Mucosa of descending colon (tissue), 3 donors: Measurements from ENCODE around the gene CDK14. TPM values are rescaled to one million over a fixed set of nuclear protein-coding genes. Genes with fewer than 3 reads are reported as not detected.

Experiments
- ATAC-seq: fragments of 200-7000 bp; cut with Tn5 transposase; one replicate; pipeline ENCODE4 v1.9.1; 2020; ENCODE audit warnings: mild to moderate bottlenecking, moderate library complexity
- DNase-seq, 3 donors: peaks; one replicate each; pipeline ENCODE4 v3.0.0-alpha.2; 2020
- H3K36me3 ChIP-seq: fragments of 200-600 bp; one replicate; pipeline ENCODE4 v1.8.0; 2021; ENCODE audit warnings: low read depth, mild to moderate bottlenecking
- H3K4me1 ChIP-seq: fragments of 200-600 bp; one replicate; pipeline ENCODE4 v1.8.0; 2021; ENCODE audit warnings: low read depth, mild to moderate bottlenecking
- H3K4me3 ChIP-seq: fragments of 200-600 bp; one replicate; pipeline ENCODE4 v1.8.0; 2021; ENCODE audit warnings: mild to moderate bottlenecking
- H3K9me3 ChIP-seq: fragments of 200-600 bp; one replicate; pipeline ENCODE4 v1.8.0; 2021; ENCODE audit warnings: mild to moderate bottlenecking
- intact Hi-C, 2 donors: fragments of 100-400 bp; cut with DNase I in 1 of 2; cut with micrococcal nuclease in 1 of 2; formaldehyde crosslinking; loops; one replicate each; pipeline versions ENCODE4 v1.11.0 to v1.11.1; 2022; cut with DNase I, micrococcal nuclease
- total RNA-seq, 3 donors: library from RNA; stranded (reverse); fragmentation: NEBNext Ultra II Directional in 2 of 3; extraction: Animal tissue kit (Norgen Biotek cat#: 25700) in 2 of 3; gene quantifications; one replicate each; pipeline versions ENCODE4 v1.2.1 to v1.2.4, GENCODE V29; 2021 to 2023
- TF ChIP-seq, protein P1 (sequence below): fragments of 200-600 bp; IDR thresholded peaks from one replicate; pipeline ENCODE4 v1.8.0; 2022; ENCODE audit warnings: antibody characterized with exemption, mild to moderate bottlenecking
- donor health status: DM: no; HTN: no; CAD: no; lungs with moderate emphysema.
- donor health status: DM: no; HTN: no; CAD: no.
- donor health status: DM: no; HTN: yes; CAD: no.

The CDK14 gene
- total RNA-seq, 3 donors from 2014 or later: 5.4 to 24.4 (median 5.6) TPM

GRCh38 chr7:90772410-90772809 lies 176.3 kb downstream of the CDK14 start:
- intact Hi-C loops: no loop called here
- H3K4me1 ChIP-seq: peaks cover 3% of the 10 kb centered on the region
- DNase-seq (no peak), ATAC-seq (no peak)
- no peaks in the 10 kb centered on the region for H3K9me3 ChIP-seq
- H3K36me3 ChIP-seq: no peaks in the 10 kb centered on the region
- TF ChIP-seq, protein P1, sequence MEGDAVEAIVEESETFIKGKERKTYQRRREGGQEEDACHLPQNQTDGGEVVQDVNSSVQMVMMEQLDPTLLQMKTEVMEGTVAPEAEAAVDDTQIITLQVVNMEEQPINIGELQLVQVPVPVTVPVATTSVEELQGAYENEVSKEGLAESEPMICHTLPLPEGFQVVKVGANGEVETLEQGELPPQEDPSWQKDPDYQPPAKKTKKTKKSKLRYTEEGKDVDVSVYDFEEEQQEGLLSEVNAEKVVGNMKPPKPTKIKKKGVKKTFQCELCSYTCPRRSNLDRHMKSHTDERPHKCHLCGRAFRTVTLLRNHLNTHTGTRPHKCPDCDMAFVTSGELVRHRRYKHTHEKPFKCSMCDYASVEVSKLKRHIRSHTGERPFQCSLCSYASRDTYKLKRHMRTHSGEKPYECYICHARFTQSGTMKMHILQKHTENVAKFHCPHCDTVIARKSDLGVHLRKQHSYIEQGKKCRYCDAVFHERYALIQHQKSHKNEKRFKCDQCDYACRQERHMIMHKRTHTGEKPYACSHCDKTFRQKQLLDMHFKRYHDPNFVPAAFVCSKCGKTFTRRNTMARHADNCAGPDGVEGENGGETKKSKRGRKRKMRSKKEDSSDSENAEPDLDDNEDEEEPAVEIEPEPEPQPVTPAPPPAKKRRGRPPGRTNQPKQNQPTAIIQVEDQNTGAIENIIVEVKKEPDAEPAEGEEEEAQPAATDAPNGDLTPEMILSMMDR: no peak
- H3K4me3 ChIP-seq: no peak overlapping the region

DNA sequence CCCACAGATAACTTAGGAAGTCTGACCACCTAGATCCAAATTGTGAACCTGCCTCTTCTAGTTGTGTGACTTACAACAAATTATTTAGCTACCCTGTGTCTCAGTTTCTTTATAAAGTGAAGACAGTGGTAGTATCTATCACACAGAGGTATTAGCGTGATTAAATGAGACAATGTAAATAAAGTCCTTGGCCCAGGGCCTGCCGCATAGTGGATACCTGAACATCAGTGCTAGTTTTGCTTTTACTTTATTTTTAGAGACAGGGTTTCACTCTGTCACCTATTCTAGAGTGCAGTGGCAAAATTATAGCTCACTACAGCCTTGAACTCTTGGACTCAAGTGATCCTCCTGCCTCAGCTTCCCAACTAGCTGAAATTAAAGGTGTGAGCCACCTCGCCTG lies 177.1 kb downstream of the CDK14 start:
- Histone ChIP-seq H3K4me3 (no peak overlapping the region), H3K4me1 (peaks cover 3% of the 10 kb centered on the region), H3K36me3 (no peaks in the 10 kb centered on the region), H3K9me3 (no peaks in the 10 kb centered on the region)
- TF ChIP-seq, protein P1: no peak
- DNase-seq (no peak), ATAC-seq (no peak)
- intact Hi-C loops: no loop called here

GRCh38 chr7:90774706-90775105 lies 178.6 kb downstream of the CDK14 start:
- Histone ChIP-seq H3K36me3 (no peaks in the 10 kb centered on the region), H3K4me1 (peaks cover 3% of the 10 kb centered on the region), H3K9me3 (no peaks in the 10 kb centered on the region), H3K4me3 (no peak overlapping the region)
- TF ChIP-seq, protein P1: no peak
- intact Hi-C loops: no loop called here
- DNase-seq (no peak), ATAC-seq (no peak)

DNA sequence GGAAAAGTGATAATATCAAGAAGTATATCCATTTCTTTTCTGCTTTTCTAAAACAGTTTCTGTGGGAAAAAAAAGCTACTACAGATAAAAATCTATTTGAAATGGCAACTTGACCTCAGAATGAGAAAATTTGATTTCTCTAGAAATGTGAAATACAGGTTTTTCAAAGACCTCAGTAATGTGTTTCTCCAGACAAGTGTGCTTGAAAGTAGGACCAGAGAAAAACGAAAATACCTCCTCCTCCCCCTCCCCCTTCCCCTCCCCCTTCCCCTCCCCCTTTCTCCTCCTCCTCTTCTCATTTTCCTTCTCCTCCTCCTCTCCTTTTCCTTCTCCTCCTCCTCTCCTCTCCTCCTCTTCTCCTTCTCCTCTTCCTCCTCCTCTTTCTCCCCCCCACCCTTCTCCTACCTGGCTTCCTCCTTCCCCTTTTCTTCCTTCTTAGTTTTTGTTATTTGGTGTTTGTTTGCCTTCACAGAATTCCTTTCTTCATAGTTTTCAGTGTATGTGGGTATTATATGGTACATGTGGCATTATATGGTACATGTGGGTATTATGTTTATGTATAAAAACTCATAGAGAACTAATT lies 179.4 kb downstream of the CDK14 start:
- Histone ChIP-seq H3K9me3 (no peaks in the 10 kb centered on the region), H3K4me3 (no peak overlapping the region), H3K4me1 (peaks cover 3% of the 10 kb centered on the region), H3K36me3 (no peaks in the 10 kb centered on the region)
- ATAC-seq: no peak
- intact Hi-C loops: no loop called here
- no peak for DNase-seq
- TF ChIP-seq, protein P1: no peak

GRCh38 chr7:90777041-90777440 lies 180.9 kb downstream of the CDK14 start:
- DNase-seq: no peak
- Histone ChIP-seq H3K9me3 (no peaks in the 10 kb centered on the region), H3K36me3 (no peaks in the 10 kb centered on the region), H3K4me1 (peaks cover 3% of the 10 kb centered on the region), H3K4me3 (no peak overlapping the region)
- intact Hi-C loops: no loop called here
- TF ChIP-seq, protein P1: no peak
- no peak for ATAC-seq

DNA sequence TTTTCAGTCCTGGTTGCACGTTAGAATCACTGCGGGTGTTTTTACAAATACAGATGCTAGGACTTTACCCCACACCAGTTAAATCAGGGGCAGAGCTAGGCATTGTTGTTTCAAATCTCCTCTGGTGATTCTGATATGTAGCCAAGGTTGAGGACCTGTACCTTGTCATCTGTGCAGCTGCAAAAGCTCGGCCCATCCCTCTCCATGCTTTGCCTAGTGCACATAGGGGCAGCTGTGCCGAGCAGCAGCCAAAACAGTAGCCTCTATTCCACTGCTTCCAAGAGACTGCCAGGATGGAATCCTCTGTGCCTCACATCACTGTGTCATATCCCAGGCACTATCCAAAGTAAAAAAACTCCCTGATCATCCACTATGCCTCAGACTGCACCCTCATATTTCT lies 181.3 kb downstream of the CDK14 start:
- ATAC-seq (no peak), DNase-seq (no peak)
- no peaks in the 10 kb centered on the region for H3K9me3 ChIP-seq
- peaks cover 3% of the 10 kb centered on the region for H3K4me1 ChIP-seq
- intact Hi-C loops: no loop called here
- no peaks in the 10 kb centered on the region for H3K36me3 ChIP-seq
- TF ChIP-seq, protein P1: no peak
- no peak overlapping the region for H3K4me3 ChIP-seq
